ENCODE data around the gene GRXCR1.

Gene GRXCR1

GRCh38 chr4:42892413-42892812 is at the start of gene GRXCR1:
TSS of gene GRXCR1 (plus strand) at chr4:42892713. CDS start at chr4:42893267, 554 bp downstream.
- no peak for DNase-seq (ENCODE audit: insufficient read length, low spot score)
- TF ChIP-seq POLR2A (IDR thresholded peaks at IDR 0.05; ENCODE audit: low read depth, low read length): no peak
- FAIRE-seq: no peak

- FAIRE-seq (no peak), DNase-seq (ENCODE audit: insufficient read length, low spot score) (no peak)
- no peak for TF ChIP-seq POLR2A (IDR thresholded peaks at IDR 0.05; ENCODE audit: low read depth, low read length)
Observed at GRCh38 chr4:42843694-42844093, 48.8 kb upstream of the GRXCR1 start.

- DNase-seq (ENCODE audit: insufficient read length, low spot score): no peak
- no peak for TF ChIP-seq POLR2A (IDR thresholded peaks at IDR 0.05; ENCODE audit: low read depth, low read length)
- no peak for FAIRE-seq
Observed at GRCh38 chr4:42844422-42845070, 48.0 kb upstream of the GRXCR1 start.

- DNase-seq (ENCODE audit: insufficient read length, low spot score): no peak
- no peak for TF ChIP-seq POLR2A (IDR thresholded peaks at IDR 0.05; ENCODE audit: low read depth, low read length)
- FAIRE-seq: no peak
Observed at GRCh38 chr4:42845586-42845985, 46.9 kb upstream of the GRXCR1 start.

- DNase-seq (ENCODE audit: insufficient read length, low spot score) (no peak), FAIRE-seq (no peak)
- TF ChIP-seq POLR2A (IDR thresholded peaks at IDR 0.05; ENCODE audit: low read depth, low read length): no peak
Observed at GRCh38 chr4:42855779-42856178, 36.7 kb upstream of the GRXCR1 start.

- no peak for TF ChIP-seq POLR2A (IDR thresholded peaks at IDR 0.05; ENCODE audit: low read depth, low read length)
- DNase-seq (ENCODE audit: insufficient read length, low spot score) (no peak), FAIRE-seq (no peak)
Observed at GRCh38 chr4:42865572-42866189, 26.8 kb upstream of the GRXCR1 start.

GRCh38 chr4:42871261-42871660 is 21.3 kb upstream of the GRXCR1 start:
- DNase-seq (ENCODE audit: insufficient read length, low spot score): no peak
- no peak for TF ChIP-seq POLR2A (IDR thresholded peaks at IDR 0.05; ENCODE audit: low read depth, low read length)
- no peak for FAIRE-seq

GRCh38 chr4:42871671-42872290 is 20.7 kb upstream of the GRXCR1 start:
- FAIRE-seq (no peak), DNase-seq (ENCODE audit: insufficient read length, low spot score) (no peak)
- TF ChIP-seq POLR2A (IDR thresholded peaks at IDR 0.05; ENCODE audit: low read depth, low read length): no peak

- DNase-seq (ENCODE audit: insufficient read length, low spot score) (no peak), FAIRE-seq (no peak)
- TF ChIP-seq POLR2A (IDR thresholded peaks at IDR 0.05; ENCODE audit: low read depth, low read length): no peak
Observed at GRCh38 chr4:42878863-42879262, 13.7 kb upstream of the GRXCR1 start.

- FAIRE-seq (no peak), DNase-seq (ENCODE audit: insufficient read length, low spot score) (no peak)
- TF ChIP-seq POLR2A (IDR thresholded peaks at IDR 0.05; ENCODE audit: low read depth, low read length): no peak
Observed at GRCh38 chr4:42881253-42881652, 11.3 kb upstream of the GRXCR1 start.

GRCh38 chr4:42891644-42892043 is 869 bp upstream of the GRXCR1 start:
- TF ChIP-seq POLR2A (IDR thresholded peaks at IDR 0.05; ENCODE audit: low read depth, low read length): no peak
- no peak for DNase-seq (ENCODE audit: insufficient read length, low spot score)
- no peak for FAIRE-seq

GRCh38 chr4:42895452-42895851 is 2.9 kb downstream of the GRXCR1 start:
- no peak for FAIRE-seq
- TF ChIP-seq POLR2A (IDR thresholded peaks at IDR 0.05; ENCODE audit: low read depth, low read length): no peak
- DNase-seq (ENCODE audit: insufficient read length, low spot score): no peak

- no peak for TF ChIP-seq POLR2A (IDR thresholded peaks at IDR 0.05; ENCODE audit: low read depth, low read length)
- DNase-seq (ENCODE audit: insufficient read length, low spot score) (no peak), FAIRE-seq (no peak)
Observed at GRCh38 chr4:42904986-42905385, 12.5 kb downstream of the GRXCR1 start.

GRCh38 chr4:42905591-42905990 is 13.1 kb downstream of the GRXCR1 start:
- no peak for DNase-seq (ENCODE audit: insufficient read length, low spot score)
- no peak for FAIRE-seq
- TF ChIP-seq POLR2A (IDR thresholded peaks at IDR 0.05; ENCODE audit: low read depth, low read length): no peak

- FAIRE-seq: no peak
- no peak for TF ChIP-seq POLR2A (IDR thresholded peaks at IDR 0.05; ENCODE audit: low read depth, low read length)
- no peak for DNase-seq (ENCODE audit: insufficient read length, low spot score)
Observed at GRCh38 chr4:42906341-42906740, 13.8 kb downstream of the GRXCR1 start.

All from H54 (cell line).